Esophagus (tissue), 2 donors: ENCODE data around the gene FFAR3. TPM values are rescaled to one million over a fixed set of nuclear protein-coding genes. Genes with fewer than 3 reads are reported as not detected.

Experiments
- H3K27ac ChIP-seq, 2 donors: one replicate each; pipeline ENCODE4 v1.5.1; 2013; ENCODE audit warnings: low read depth in 2 of 2, mild to moderate bottlenecking in 2 of 2, inconsistent platforms in 1 of 2, low read length in 1 of 2, moderate library complexity in 1 of 2
- H3K27me3 ChIP-seq, 2 donors: one replicate each; pipeline ENCODE4 v1.6.1; 2013; ENCODE audit warnings: low read length in 2 of 2, control low read depth in 1 of 2, mild to moderate bottlenecking in 1 of 2; ENCODE audit not compliant: insufficient read depth in 2 of 2, control insufficient read depth in 1 of 2
- H3K36me3 ChIP-seq, 2 donors: one replicate each; pipeline ENCODE4 v1.6.1; 2013; ENCODE audit warnings: low read length in 1 of 2; ENCODE audit not compliant: control insufficient read depth in 2 of 2, insufficient read depth in 2 of 2
- H3K4me1 ChIP-seq, 2 donors: one replicate each; pipeline ENCODE4 v1.6.1; 2013; ENCODE audit warnings: low read length in 1 of 2; ENCODE audit not compliant: control insufficient read depth in 2 of 2, insufficient read depth in 2 of 2
- H3K4me3 ChIP-seq, 2 donors: one replicate each; pipeline ENCODE4 v1.5.1; 2013; ENCODE audit warnings: low read length in 2 of 2, mild to moderate bottlenecking in 2 of 2, low read depth in 1 of 2, moderate library complexity in 1 of 2
- H3K9me3 ChIP-seq, 2 donors: one replicate each; pipeline ENCODE4 v1.6.1; 2013; ENCODE audit warnings: mild to moderate bottlenecking in 2 of 2, low read depth in 1 of 2, low read length in 1 of 2, moderate library complexity in 1 of 2; ENCODE audit not compliant: control insufficient read depth in 2 of 2, insufficient read depth in 1 of 2
- WGBS, 2 donors: extraction: QIAGEN DNeasy Blood & Tissue Kit; methylation state at CpG; one replicate each; pipeline ENCODE4 v1.1.7; 2013; 5-methylcytosine and 5-hydroxymethylcytosine counted together
- polyA plus RNA-seq, 2 donors: library from polyadenylated mRNA; stranded (reverse); fragments of 200-250 nt; gene quantifications; one replicate each; pipeline ENCODE4 v1.2.3, GENCODE V29; 2013
- donor health status: healthy with polysubstance abuse.
- donor health status: Bipolar disorder and iron deficiency.

The FFAR3 gene
- polyA plus RNA-seq, 2 donors: not detected

- 59% methylated on average over 9 of the region's 9 CpGs for whole genome bisulfite sequencing, 2 donors
- Histone ChIP-seq H3K27ac (no peak overlapping the region), H3K4me3 (no peak overlapping the region), H3K36me3 (no peaks in the 10 kb centered on the region), H3K4me1 (no peaks in the 10 kb centered on the region), H3K27me3 (no peaks in the 10 kb centered on the region), H3K9me3 (no peaks in the 10 kb centered on the region)
Measured at GRCh38 chr19:35380450-35381124, 22.3 kb downstream of the FFAR3 start.

GRCh38 chr19:35381318-35381717, 23.1 kb downstream of the FFAR3 start:
- no peaks in the 10 kb centered on the region for H3K4me1 ChIP-seq
- H3K4me3 ChIP-seq: no peak overlapping the region
- WGBS, 2 donors: 55 to 63% methylated on average over 3 of the region's 3 CpGs
- H3K27me3 ChIP-seq: no peaks in the 10 kb centered on the region
- no peaks in the 10 kb centered on the region for H3K36me3 ChIP-seq
- H3K27ac ChIP-seq: no peak overlapping the region
- no peaks in the 10 kb centered on the region for H3K9me3 ChIP-seq

GRCh38 chr19:35381926-35382325, 23.7 kb downstream of the FFAR3 start:
- Histone ChIP-seq H3K27me3 (no peaks in the 10 kb centered on the region), H3K27ac (no peak overlapping the region), H3K36me3 (no peaks in the 10 kb centered on the region), H3K9me3 (no peaks in the 10 kb centered on the region), H3K4me1 (no peaks in the 10 kb centered on the region), H3K4me3 (no peak overlapping the region)
- 90 to 92% methylated on average over 6 of the region's 6 CpGs for WGBS, 2 donors

GRCh38 chr19:35383536-35383935, 25.3 kb downstream of the FFAR3 start:
- Histone ChIP-seq H3K9me3 (no peaks in the 10 kb centered on the region), H3K4me3 (no peak overlapping the region), H3K4me1 (no peaks in the 10 kb centered on the region), H3K27ac (no peak overlapping the region), H3K36me3 (no peaks in the 10 kb centered on the region), H3K27me3 (no peaks in the 10 kb centered on the region)
- 85 to 90% methylated on average over 2 of the region's 2 CpGs for WGBS, 2 donors

GRCh38 chr19:35388277-35389054, 30.2 kb downstream of the FFAR3 start:
- Histone ChIP-seq H3K4me1 (no peaks in the 10 kb centered on the region), H3K4me3 (no peak overlapping the region), H3K27me3 (no peaks in the 10 kb centered on the region), H3K36me3 (no peaks in the 10 kb centered on the region), H3K9me3 (no peaks in the 10 kb centered on the region), H3K27ac (no peak overlapping the region)
- 82 to 86% methylated on average over 6 of the region's 6 CpGs for whole genome bisulfite sequencing, 2 donors

- 54 to 59% methylated on average over 6 of the region's 6 CpGs for WGBS, 2 donors
- Histone ChIP-seq H3K4me1 (no peaks in the 10 kb centered on the region), H3K27ac (no peak overlapping the region), H3K4me3 (no peak overlapping the region), H3K36me3 (no peaks in the 10 kb centered on the region), H3K27me3 (no peaks in the 10 kb centered on the region), H3K9me3 (no peaks in the 10 kb centered on the region)
Measured at GRCh38 chr19:35389192-35389861, 31.1 kb downstream of the FFAR3 start.

- no peaks in the 10 kb centered on the region for H3K4me1 ChIP-seq
- no peaks in the 10 kb centered on the region for H3K9me3 ChIP-seq
- 65 to 76% methylated on average over 5 of the region's 5 CpGs for WGBS, 2 donors
- no peaks in the 10 kb centered on the region for H3K36me3 ChIP-seq
- H3K27me3 ChIP-seq: no peaks in the 10 kb centered on the region
- no peak overlapping the region for H3K4me3 ChIP-seq
- H3K27ac ChIP-seq: no peak overlapping the region
Measured at GRCh38 chr19:35392742-35393715, 34.8 kb downstream of the FFAR3 start.

- Histone ChIP-seq H3K27me3 (no peaks in the 10 kb centered on the region), H3K4me3 (no peak overlapping the region), H3K36me3 (no peaks in the 10 kb centered on the region), H3K4me1 (no peaks in the 10 kb centered on the region), H3K27ac (no peak overlapping the region), H3K9me3 (no peaks in the 10 kb centered on the region)
- 38% methylated on average over 19 of the region's 19 CpGs for WGBS, 2 donors
Measured at GRCh38 chr19:35395382-35396199, 37.3 kb downstream of the FFAR3 start.
